ENCODE measurements around the gene TRIM28.

TRIM28 gene

DNA sequence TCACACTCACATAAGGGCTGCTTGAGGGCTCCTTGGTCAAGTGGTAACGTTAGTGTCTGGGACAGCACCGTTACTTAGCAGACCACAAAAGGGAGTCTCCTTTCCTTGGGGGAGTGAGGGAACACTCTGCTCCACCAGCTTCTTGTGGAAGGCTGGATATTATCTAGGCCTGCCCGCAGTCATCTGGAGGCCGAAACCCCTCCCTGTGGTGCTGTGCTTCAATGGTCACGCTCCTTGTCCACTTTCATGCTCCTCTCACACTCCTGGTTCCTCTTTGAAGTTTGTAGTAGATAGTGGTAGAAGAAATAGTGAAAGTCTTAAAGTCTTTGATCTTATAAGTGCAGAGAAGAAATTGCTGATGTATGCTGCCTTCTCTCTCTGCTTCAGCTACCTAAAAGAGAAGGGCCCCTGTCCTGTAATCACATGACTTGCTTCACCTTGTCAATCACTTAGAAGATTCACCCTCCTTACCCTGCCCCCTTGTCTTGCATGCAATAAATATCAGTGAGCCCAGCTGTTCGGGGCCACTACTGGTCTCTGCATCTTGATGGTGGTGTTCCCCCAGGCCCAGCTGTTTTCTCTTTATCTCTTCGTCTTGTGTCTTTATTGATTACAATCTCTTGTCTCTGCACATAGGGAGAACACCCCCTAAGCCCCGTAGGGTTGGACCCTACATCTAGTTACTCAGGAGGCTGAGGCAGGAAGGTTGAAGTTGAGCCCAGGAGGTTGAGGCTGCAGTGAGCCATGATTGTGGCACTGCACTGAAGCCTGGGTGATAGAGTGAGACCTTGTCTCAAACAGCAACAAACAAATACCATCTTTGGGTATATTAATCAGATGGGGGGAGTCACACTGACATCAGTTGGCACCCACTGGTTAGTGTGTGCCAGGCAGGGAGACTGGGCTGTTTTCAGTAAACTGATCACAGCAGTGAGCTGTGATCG, 40.9 kb downstream of the TRIM28 start:
- H3K4me3 ChIP-seq (ENCODE audit: low read depth, low read length), result no peak overlapping the region

DNA sequence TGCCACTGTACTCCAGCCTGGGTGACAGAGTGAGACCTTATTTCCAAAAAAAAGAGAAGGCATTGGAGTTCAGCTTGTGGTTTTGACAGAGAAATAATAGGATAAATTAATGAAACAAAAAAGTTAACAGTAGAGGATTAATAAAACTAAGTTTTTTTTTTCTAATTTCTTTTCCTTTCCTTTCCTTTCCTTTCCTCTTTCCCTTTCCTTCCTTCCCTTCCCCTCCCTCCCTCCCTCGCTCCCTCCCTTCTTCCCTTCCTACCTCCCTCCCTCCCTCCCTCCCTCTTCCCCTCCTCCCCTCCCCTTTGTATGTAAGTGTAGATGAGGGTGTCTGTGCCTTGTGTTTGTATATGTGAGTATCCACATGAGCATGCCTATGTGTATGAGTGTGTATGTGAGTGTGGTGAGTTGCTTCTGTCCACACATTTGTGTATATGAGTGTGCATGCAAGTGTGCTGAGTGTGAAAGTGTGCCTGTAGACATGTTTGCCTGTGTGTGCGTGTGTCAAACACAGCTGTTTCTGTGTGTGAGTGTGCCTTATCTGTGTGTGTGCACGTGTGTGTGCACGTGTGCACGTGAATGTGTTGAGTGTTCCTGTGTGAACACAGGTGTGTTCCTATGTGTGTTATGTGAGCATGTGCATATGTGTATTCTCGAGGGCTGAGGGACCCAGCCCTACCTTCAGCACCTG, 41.7 kb downstream of the TRIM28 start:
- H3K4me3 ChIP-seq (ENCODE audit: low read depth, low read length), result no peak overlapping the region
- TF ChIP-seq, protein P1, sequence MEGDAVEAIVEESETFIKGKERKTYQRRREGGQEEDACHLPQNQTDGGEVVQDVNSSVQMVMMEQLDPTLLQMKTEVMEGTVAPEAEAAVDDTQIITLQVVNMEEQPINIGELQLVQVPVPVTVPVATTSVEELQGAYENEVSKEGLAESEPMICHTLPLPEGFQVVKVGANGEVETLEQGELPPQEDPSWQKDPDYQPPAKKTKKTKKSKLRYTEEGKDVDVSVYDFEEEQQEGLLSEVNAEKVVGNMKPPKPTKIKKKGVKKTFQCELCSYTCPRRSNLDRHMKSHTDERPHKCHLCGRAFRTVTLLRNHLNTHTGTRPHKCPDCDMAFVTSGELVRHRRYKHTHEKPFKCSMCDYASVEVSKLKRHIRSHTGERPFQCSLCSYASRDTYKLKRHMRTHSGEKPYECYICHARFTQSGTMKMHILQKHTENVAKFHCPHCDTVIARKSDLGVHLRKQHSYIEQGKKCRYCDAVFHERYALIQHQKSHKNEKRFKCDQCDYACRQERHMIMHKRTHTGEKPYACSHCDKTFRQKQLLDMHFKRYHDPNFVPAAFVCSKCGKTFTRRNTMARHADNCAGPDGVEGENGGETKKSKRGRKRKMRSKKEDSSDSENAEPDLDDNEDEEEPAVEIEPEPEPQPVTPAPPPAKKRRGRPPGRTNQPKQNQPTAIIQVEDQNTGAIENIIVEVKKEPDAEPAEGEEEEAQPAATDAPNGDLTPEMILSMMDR (IDR thresholded peaks at IDR 0.05; ENCODE audit: borderline replicate concordance, insufficient read depth, low read depth, low read length), result no peak

More for the DNA sequence above, 40.9 kb downstream of the TRIM28 start:
- TF ChIP-seq, protein P1 (IDR thresholded peaks at IDR 0.05; ENCODE audit: borderline replicate concordance, insufficient read depth, low read depth, low read length), result no peak

DNA sequence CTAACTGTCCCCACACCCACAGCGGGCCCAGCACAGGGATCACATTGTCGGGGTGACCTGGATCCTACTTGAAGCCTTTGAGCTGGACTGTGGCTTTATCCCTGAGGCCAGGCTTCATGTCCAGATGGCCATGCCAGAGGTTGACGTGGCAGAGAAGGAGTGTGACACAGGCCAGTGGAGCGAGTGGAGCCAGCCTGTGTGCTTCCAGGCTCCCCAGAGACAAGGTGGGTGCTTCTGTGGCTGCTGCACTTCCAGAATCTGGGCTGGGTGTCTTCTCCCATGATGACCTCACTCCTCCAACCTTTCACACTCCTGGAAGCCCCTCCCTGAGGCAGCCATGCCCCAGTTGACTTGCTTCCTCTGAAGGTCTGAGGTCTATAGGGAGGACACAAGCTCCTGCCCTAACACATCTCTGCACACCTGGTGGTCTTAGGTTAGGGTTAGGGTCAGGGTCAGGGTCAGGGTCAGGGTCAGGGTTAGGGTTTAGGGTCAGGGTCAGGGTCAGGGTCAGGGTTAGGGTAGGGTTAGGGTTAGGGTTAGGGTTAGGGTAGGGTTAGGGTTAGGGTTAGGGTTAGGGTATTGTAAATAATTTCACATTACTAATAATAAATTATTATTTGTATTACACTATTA, 42.4 kb downstream of the TRIM28 start:
- TF ChIP-seq, protein P1 (IDR thresholded peaks at IDR 0.05; ENCODE audit: borderline replicate concordance, insufficient read depth, low read depth, low read length), result no peak
- no peak overlapping the region for H3K4me3 ChIP-seq (ENCODE audit: low read depth, low read length)
